ENCODE measurements around the gene TENT4A.

DNA sequence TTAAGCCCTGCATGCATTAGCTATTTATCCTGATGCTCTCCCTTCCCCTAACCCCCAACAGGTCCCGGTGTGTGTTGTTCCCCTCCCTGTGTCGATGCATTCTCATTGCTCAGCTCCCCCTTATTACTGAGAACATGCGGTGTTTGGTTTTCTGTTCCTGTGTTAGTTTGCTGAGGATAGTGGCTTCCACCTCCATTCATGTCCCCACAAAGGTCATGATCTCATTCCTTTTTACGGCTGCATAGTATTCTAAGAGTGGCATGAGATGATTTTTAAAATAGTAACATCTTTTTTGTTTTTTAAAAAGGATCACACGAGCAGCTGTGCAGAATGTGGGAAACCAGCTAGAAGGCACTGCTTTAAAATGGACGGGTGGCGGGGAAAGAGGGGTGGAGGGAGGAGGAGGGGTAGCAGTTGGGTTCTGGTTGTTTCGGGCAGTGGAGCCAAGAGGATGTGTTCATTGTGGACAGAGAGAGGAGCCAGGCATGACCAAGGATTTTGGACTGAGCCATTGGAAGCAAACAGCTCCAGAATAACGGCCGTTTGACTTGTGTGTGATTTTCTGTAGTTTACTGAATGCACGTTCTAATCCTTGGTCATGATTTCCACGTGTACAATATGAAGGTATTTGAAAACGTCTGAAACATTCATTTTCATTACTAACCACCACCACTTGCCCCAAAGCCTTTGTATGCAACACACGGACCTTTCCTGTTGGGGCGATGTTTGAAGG, 1.7 kb upstream of the TENT4A start:
- TF ChIP-seq POLR2A (IDR thresholded peaks at IDR 0.05), result no peak
- TF ChIP-seq POLR2AphosphoS5 (IDR thresholded peaks at IDR 0.05), result no peak
- TF ChIP-seq, protein P1, sequence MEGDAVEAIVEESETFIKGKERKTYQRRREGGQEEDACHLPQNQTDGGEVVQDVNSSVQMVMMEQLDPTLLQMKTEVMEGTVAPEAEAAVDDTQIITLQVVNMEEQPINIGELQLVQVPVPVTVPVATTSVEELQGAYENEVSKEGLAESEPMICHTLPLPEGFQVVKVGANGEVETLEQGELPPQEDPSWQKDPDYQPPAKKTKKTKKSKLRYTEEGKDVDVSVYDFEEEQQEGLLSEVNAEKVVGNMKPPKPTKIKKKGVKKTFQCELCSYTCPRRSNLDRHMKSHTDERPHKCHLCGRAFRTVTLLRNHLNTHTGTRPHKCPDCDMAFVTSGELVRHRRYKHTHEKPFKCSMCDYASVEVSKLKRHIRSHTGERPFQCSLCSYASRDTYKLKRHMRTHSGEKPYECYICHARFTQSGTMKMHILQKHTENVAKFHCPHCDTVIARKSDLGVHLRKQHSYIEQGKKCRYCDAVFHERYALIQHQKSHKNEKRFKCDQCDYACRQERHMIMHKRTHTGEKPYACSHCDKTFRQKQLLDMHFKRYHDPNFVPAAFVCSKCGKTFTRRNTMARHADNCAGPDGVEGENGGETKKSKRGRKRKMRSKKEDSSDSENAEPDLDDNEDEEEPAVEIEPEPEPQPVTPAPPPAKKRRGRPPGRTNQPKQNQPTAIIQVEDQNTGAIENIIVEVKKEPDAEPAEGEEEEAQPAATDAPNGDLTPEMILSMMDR (IDR thresholded peaks at IDR 0.05), result no peak

All from upper lobe of left lung (tissue), 4 donors.